Measurements from ENCODE around the gene FILIP1L.

FILIP1L gene

GRCh38 chr3:99881121-99881524, 233.2 kb downstream of the FILIP1L start:
- no peak for DNase-seq

DNA sequence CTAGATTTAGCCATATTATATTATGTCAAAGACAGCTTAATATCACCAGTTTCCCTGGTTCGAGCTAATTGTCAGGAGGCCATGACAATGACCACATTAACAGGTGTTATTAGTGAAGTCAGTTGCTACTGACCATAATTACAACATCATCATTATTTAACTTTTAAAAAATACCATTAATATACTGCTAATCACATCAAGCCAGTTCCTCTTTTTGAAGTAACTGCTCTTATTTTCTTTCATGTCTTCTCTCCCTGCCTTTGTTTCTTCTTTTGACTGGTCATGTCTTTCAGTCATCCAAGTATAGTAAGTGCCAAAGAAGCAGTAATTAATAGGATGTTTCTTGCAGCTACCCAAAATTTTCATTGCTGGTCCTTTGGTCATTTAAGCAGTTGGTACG, 235.0 kb downstream of the FILIP1L start:
- no peak for DNase-seq

- no peak for DNase-seq
Measured at GRCh38 chr3:99878005-99878404, 236.3 kb downstream of the FILIP1L start.

DNA sequence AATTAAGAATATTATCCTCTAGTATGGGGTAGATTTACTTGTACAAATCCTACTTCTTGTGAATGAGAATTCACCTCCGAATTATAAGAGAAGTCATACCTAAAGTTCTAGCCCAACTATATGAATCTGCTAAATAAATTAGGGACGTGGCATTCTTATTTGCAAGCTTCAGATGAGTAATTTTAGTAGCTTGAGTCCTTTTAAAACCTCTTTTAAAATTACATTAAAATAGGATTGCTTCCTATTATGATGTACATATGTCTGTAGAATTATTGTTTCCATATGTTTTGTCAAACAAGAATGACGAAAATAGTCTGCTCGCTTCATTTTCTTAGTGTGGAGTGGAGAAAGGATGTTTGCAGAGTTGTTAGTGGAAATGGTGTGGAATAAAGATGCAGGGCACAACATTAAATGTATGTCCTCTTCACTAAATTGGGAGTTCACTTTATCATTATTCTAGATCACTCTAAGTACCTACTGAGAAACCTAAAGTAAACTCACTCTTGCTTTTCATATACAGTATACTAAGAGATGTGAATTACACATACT, 237.2 kb downstream of the FILIP1L start:
- no peak for DNase-seq

DNA sequence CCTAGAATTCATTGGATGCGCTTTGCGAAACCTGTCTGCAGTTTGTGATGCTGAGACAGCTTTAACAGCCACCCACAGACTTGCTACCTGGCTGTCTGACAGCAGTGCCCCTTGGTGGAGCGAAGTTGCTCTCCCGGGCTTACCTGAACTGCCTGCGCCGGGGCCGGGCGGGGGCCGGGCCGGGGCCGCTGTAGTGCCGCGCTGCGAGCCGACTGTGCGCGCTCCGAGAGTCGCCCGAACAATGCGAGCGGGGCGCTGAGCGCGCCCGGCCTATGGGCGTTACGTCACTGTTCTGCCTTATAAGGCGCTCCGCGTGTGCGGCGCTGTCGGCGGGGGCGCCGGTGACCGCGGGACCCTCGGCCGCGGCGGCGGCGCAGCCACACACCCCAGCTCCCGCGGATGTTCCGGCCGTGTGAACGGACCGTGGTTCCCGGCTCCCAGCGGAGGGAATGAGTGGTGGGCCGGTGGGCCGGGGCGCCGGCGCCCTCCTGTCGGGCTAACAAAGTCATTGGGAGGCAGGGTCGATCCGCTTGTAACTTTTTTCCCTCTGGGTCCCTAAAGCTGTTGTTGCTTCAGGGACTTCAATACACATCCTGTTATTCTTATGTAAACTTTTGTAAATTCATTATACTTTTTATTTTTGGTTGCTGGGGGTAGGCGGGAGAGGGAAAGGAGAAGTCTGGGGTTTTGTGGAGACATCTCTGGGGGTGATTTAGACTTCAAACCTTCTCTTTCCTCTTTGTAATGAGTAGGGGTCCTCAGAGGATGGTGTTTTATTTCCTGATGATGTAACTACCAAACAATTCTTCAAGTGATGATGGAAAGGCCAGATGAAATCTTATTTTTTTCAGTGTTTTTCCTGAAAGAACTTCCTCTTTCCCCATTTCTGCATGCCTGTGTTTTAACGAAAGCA, 238.1 kb downstream of the FILIP1L start:
- DNase-seq, result peak; percentile 92

DNA sequence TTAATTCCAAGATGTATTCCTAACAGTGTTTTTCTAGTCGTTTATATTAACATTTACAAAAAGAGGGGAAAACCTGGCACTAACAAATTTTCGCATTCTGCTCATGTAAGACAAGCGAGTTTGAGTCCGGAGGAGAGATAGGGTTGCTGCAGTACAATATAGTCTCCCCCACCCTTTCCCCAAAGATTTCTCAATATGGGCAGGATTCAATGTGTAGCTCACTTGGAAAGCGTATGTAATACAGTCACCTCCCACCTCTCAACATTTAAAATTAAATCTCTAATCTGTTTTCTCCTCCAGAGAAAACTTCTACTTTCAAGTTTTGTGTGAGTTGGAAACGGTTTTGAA, 238.7 kb downstream of the FILIP1L start:
- no peak for DNase-seq

GRCh38 chr3:99874237-99875002, 239.9 kb downstream of the FILIP1L start:
- DNase-seq, result no peak

DNA sequence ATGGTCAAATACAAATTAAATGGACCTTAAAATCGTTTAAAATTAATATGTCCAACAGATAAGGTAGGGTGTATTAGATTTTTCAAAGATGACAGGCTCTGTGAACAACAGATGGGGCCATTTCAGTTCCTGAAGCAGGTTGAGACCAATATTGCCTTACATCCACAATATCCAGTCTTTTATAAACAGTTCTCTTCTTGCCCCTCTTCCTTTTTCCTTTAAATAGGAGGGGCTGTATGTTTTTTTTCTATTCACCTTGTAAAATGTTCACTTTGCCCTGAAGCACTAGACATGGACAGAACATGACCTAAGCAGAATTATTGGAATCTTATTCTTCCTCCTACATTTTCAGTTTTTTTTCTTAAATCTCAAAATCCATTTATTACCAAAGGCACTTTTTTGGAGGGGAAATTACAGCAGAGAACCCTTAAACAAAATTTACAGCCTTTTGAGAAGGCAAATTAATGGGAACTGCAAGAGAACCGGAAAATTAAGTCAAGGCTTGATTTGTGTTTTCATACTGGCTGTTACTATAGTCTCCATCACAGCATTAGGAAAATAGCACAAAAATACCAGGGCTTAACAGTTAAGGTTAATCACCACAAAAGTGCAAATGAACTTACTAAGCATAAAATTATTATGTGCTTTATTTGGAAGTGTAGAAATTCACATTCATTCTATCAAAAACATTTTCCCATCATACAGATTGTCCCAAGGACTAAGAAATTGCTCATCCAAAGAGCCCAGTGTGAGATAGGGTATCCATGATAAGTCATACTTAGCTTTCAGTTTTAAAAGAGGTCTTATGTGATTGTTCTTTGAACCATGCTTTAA, 240.8 kb downstream of the FILIP1L start:
- no peak for DNase-seq

- DNase-seq, result no peak
Measured at GRCh38 chr3:99872923-99873254, 241.4 kb downstream of the FILIP1L start.

- no peak for DNase-seq
Measured at GRCh38 chr3:99871231-99872045, 242.9 kb downstream of the FILIP1L start.

GRCh38 chr3:99870712-99871111, 243.6 kb downstream of the FILIP1L start:
- no peak for DNase-seq

DNA sequence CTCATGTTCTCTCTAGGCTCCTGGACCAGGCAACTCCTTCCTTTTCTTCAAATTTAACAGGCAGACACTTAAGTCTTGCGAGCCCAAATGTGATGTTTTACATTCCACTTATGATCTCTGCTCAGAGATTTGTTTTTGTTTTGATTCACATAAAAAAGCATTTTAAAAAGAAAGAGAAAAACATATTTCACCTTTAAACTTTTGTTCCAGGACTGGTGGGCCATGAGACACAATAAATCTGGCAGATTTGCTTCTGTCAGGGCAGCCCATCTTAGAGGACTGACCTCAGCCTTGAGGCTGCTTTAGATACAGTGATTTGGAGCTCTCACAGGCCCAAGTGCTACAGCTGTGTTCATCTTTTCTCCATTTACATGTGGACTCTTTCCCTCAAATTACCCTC, 244.7 kb downstream of the FILIP1L start:
- DNase-seq, result no peak

- DNase-seq, result no peak
Measured at GRCh38 chr3:99868311-99868646, 246.0 kb downstream of the FILIP1L start.

GRCh38 chr3:99867594-99868310, 246.5 kb downstream of the FILIP1L start:
- no peak for DNase-seq

GRCh38 chr3:99866261-99866761, 248.0 kb downstream of the FILIP1L start:
- no peak for DNase-seq

DNA sequence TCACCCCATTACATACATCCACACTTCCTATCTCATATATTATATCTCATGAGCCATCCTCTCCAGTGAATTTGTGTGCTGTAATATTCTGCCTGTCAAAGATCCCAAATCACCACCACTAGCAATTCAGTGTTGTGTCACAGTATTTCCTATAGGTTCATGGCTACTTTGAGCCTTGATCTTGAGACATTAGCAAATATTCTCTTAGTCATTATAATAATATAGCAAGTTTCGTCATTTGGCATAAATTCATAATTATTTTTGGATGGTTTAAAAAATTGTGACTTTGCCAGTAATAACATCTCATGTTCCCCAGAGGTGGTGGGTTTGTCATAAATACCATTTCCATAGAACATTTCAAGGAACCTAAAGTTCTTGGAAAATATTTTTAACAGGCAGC, 249.0 kb downstream of the FILIP1L start:
- DNase-seq, result no peak

DNA sequence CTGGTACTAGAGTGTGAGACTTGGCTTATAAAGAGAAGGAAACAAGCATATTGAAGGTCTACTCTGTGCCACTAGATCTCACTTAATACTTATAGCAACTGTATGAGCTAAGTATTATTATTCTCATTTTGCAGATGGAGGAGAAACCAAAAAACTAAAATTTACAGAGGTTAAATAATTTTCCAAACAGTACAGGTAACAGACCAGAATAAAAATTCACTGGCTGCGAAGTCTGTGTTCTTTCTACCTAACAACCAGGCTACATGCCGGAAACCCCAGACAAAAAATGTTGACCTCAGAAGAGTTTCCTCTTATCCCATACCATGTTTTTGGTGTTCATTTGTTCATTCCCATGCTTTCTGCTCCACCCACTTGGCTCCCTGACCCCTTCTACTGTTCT, 250.0 kb downstream of the FILIP1L start:
- no peak for DNase-seq

DNA sequence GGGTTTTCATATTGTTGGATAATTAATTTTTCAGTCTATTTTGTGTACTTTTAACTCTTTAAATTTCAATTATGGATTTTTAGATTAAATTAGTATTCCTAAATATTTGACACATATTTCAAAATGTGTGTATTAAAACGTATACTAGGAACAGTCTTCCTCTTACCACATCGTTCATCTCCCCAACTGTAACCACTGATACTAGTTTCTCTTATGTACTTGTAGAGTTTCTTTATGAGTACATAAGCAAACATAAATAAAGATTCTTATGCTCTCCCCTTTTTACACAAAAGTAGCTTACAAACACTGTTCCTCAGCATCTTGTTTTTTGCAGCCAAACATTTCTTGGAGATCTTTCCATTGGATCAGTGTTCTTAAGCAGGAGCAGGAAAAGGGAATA, 250.7 kb downstream of the FILIP1L start:
- DNase-seq, result no peak

DNA sequence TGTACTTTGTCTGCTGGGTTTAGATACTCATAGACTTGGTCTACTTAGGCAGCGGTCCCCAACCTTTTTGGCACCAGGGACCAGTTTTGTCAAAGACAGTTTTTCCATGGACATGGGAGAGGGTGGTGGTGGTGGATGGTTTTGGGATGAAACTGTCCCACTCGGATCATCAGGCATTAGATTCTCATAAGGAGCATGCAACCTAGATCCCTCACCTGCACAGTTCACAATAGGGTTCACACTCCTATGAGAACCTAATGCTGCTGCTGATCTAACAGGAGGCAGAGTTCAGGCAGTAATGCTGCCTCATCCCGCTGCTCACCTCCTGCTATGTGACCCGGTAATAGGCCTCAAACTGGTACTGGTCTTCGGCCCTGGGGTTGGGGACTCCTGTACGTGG, 251.3 kb downstream of the FILIP1L start:
- no peak for DNase-seq

GRCh38 chr3:99862208-99862607, 252.1 kb downstream of the FILIP1L start:
- no peak for DNase-seq

DNA sequence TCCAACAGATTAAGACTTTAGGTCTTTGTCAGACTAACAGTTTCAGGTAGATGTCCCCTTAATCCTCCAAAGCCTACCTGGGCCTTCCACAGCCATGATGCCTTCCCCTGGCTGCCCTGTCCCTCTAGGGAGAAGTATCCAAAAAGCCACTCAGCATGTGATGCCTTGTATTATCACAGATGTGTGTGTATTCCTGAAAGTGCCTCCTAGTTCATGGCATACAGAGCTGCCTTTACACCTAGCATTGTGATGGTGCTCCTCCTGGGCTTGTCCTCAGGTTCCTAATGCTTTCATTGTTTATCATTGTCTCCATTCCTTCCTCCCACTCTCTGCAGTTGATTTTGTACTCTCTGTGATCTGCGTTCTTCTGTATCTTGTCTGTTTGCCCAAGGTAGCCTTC, 253.1 kb downstream of the FILIP1L start:
- no peak for DNase-seq

All from right hindlimb (tissue), 1 donor.